ENCODE measurements around the gene KCNH1.

The KCNH1 gene

GRCh38 chr1:210794445-210794844 lies 339.5 kb downstream of the KCNH1 start:
- DNase-seq: no peak

- no peak for DNase-seq
Measured at GRCh38 chr1:210792250-210793102, 341.5 kb downstream of the KCNH1 start.

- DNase-seq: no peak
Measured at GRCh38 chr1:210790196-210790595, 343.8 kb downstream of the KCNH1 start.

- DNase-seq: no peak
Measured at GRCh38 chr1:210787800-210788199, 346.1 kb downstream of the KCNH1 start.

- no peak for DNase-seq
Measured at GRCh38 chr1:210786546-210786945, 347.4 kb downstream of the KCNH1 start.

GRCh38 chr1:210783925-210784324 lies 350.0 kb downstream of the KCNH1 start:
- DNase-seq: no peak

GRCh38 chr1:210781652-210782051 lies 352.3 kb downstream of the KCNH1 start:
- DNase-seq: no peak

- no peak for DNase-seq
Measured at GRCh38 chr1:210779269-210779668, 354.7 kb downstream of the KCNH1 start.

GRCh38 chr1:210777914-210778313 lies 356.0 kb downstream of the KCNH1 start:
- no peak for DNase-seq

- no peak for DNase-seq
Measured at GRCh38 chr1:210776712-210777111, 357.2 kb downstream of the KCNH1 start.

- DNase-seq: no peak
Measured at GRCh38 chr1:210775289-210775688, 358.7 kb downstream of the KCNH1 start.

GRCh38 chr1:210773450-210773849 lies 360.5 kb downstream of the KCNH1 start:
- DNase-seq: no peak

GRCh38 chr1:210771131-210771530 lies 362.8 kb downstream of the KCNH1 start:
- DNase-seq: no peak

GRCh38 chr1:210770396-210770984 lies 363.5 kb downstream of the KCNH1 start:
- no peak for DNase-seq

GRCh38 chr1:210769473-210769872 lies 364.5 kb downstream of the KCNH1 start:
- no peak for DNase-seq

GRCh38 chr1:210764536-210764935 lies 369.4 kb downstream of the KCNH1 start:
- no peak for DNase-seq

GRCh38 chr1:210758761-210759160 lies 375.2 kb downstream of the KCNH1 start:
- DNase-seq: no peak

GRCh38 chr1:210758261-210758660 lies 375.7 kb downstream of the KCNH1 start:
- DNase-seq: no peak

- DNase-seq: no peak
Measured at GRCh38 chr1:210757677-210758076, 376.3 kb downstream of the KCNH1 start.

- no peak for DNase-seq
Measured at GRCh38 chr1:210755991-210756659, 377.8 kb downstream of the KCNH1 start.

- DNase-seq: no peak
Measured at GRCh38 chr1:210754878-210755665, 378.9 kb downstream of the KCNH1 start.

- no peak for DNase-seq
Measured at GRCh38 chr1:210751911-210752310, 382.0 kb downstream of the KCNH1 start.

GRCh38 chr1:210750468-210750867 lies 383.5 kb downstream of the KCNH1 start:
- DNase-seq: no peak
